Measurements from ENCODE around the gene TBX6.

TBX6 gene

GRCh38 chr16:30113031-30113710 lies 21.4 kb upstream of the TBX6 start, which contains the start of gene GDPD3:
Gene GDPD3, minus strand, starts transcription at chr16:30113537. Its CDS starts 59 bp downstream, at chr16:30113478.
- DNase-seq = no peak

GRCh38 chr16:30112197-30113030 lies 20.7 kb upstream of the TBX6 start:
- peak; percentile 70 for DNase-seq

DNA sequence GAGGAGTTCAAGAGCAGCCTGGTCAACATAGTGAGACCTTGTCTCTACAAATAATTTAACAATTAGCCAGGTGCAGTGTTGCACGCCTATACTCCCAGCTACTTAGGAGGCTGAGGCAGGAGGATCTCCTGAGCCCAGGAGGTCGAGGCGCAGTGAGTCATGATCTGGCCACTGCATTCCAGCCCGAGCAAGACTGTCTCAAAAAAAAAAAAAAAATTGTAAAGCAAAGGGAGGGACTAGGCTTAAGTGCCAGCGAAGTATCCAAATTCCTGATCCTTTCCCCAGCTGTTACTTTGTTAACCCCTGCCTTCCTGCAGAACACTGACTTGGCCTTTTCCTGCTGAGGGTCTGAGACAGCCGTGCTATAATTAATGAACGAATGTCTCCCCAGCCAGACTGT lies 18.9 kb upstream of the TBX6 start:
- no peak for DNase-seq

GRCh38 chr16:30108059-30108850 lies 16.5 kb upstream of the TBX6 start:
- DNase-seq = no peak

DNA sequence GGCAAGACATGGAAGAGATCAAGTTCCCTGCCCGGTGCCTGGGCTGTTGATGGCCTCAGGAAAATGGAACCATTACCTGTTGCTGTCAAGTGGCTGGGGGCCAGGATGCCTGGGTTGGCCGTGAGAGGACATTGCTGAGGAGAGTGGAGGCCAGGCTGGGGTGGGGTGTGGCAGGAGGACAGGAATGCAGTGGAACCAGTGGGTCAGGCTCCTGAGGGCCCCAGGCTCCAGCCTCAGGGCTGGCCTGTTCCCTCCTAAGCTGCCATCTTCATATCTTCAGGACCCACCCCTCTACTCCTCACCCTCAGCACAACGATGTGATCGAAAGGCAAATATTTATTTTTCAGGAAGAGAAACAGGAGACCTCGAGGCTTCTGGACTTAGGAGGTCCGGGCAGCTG lies 12.8 kb upstream of the TBX6 start:
- DNase-seq = no peak

- no peak for DNase-seq
These were observed 12.4 kb upstream of the TBX6 start for GRCh38 chr16:30104090-30104489.

DNA sequence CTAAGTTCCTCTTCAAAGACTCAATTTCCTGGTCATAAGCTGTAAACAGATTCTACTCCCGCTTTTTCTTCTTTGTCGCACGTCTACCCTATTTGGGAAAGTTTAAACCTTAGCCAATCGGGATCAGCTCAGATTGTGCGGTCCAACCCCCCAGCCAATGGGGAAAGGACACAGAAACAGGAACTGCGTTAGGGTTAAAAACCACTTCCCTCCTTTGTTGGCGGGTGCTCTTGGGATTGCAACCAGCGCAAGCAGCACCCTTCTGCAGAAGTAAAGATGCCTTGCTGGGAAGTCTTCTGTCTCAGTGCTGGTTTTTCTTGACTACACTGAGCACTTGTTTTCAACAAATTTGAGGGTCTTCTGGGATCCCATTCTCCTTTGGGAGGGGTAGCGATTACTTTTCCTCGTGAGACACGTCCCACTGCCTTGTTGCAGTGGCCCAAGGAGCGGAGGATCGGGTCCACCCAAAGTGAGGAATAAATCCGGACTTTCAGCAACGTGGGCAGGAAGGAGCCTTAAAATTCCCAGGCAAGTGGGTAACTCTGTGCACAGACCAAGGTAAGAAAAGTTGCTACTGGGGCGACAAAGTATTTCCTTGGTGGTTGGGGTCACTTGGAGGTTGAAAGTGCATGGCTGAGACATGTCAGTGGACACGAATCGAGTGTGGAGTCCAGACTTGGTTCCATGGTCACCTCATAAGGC lies 5.3 kb upstream of the TBX6 start:
- no peak for DNase-seq

GRCh38 chr16:30096105-30096861 lies 4.6 kb upstream of the TBX6 start, which contains the start of gene YPEL3:
Gene YPEL3, minus strand, starts transcription at chr16:30096213. Its CDS starts 731 bp downstream, at chr16:30095482.
- peak; percentile 89 for DNase-seq

DNA sequence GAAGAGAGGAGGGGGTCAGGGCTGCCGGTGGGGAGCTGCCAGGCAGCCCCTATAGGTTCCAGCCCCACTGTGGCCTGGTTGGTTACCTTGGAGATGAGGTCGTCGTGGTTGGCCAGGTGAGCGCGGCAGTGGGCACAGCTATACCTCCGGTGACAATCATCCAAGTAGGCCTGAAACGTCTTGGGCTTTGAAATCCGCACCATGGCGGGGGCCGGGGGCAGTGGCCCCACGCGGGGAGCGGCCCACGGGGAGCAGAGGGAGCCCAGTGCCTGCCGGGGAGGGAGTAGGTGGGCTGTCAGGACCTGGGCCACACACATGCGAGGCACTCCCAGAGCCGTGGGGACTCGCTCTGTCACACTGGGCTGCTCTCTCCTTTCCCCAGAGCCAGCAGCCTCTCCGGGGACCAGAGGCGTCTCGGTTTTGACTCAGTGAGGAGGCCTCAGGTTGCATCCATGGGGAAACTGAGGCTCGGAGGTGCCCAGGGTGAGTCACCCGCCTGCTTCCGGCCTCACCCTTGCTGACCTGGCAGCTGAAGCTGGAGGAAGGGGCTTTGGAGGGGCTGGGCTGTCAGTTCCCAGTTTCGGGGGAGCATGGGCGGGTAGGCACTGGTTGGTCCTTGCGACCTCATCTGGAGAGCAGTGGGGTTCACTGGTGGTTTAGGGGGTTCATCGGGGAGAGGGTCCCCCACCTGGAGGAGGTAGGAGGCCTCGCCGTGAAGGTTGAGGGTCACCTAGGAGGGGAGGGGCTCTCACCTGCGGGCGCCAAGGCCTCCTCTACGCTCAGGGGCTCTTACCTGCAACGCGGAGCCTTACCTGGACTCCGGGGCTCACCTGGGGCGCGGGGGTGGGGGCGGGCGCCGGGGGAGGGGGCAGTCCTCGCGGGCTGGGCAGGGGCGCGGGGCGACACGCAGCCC lies 3.7 kb upstream of the TBX6 start:
- DNase-seq = no peak

- no peak for DNase-seq
These were observed 2.9 kb upstream of the TBX6 start for GRCh38 chr16:30094541-30095165.

GRCh38 chr16:30092373-30093010 lies 768 bp upstream of the TBX6 start:
- DNase-seq = peak; percentile 70

- DNase-seq = no peak
These were observed 953 bp downstream of the TBX6 start for GRCh38 chr16:30090610-30091331.

GRCh38 chr16:30088832-30089624 lies 2.7 kb downstream of the TBX6 start:
- no peak for DNase-seq

GRCh38 chr16:30088237-30088831 lies 3.4 kb downstream of the TBX6 start:
- DNase-seq = no peak

DNA sequence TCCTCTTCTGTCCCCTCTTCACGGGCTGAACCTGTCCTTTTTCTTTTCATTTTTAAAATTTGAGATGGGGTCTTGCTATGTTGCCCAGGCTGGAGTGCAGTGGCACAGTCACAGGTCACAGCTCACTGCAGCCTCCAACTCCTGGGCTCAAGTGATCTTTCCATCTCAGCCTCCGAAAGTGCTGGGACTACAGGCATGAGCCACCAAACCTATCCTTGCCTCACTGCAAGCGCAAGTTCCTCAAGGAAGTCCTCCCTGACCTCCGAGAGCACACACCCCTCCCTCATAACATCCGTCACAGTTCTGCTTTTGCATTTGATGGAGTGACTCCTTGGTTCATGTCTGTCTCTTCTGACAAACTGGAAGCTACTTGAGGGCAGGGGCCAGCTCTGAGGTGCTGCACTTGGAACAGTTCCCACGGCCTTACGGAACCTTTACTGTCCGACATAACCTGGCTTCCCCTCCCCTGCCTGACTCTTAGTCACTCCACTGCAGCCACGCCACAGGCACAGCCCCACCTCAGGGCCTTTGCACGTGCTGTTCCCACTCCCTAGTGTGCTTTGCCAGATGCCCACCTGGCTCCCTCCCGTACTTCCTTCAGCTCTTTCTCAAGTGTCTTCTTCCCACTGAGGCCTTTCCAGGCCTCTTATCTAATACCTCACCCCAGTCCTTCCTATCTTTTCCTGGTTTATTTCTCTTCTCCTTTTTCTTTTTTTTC lies 4.4 kb downstream of the TBX6 start:
- no peak for DNase-seq

- no peak for DNase-seq
These were observed 5.2 kb downstream of the TBX6 start for GRCh38 chr16:30086291-30087140.
